Left lung (tissue), 10 donors: ENCODE measurements around the gene BTN1A1. TPM values are rescaled to one million over a fixed set of nuclear protein-coding genes. Genes with fewer than 3 reads are reported as not detected.
A peak's percentile ranks its signal among the peaks of the same experiment; 100 is the strongest.

Source experiments
- ATAC-seq: fragments of 200-7000 bp; cut with Tn5 transposase; one replicate; pipeline ENCODE4 v1.9.1; 2020; ENCODE audit warnings: moderate library complexity
- DNase-seq, 4 donors: peaks; one replicate each; pipeline ENCODE4 v3.0.0-alpha.2; 2013 to 2020
- H3K27ac ChIP-seq, 2 donors: fragments of 200-600 bp; sonication (generic) in 1 of 2; one replicate each; pipeline versions ENCODE4 v1.5.0 to v1.8.0; 2020 to 2021
- H3K27me3 ChIP-seq, 2 donors: fragments of 200-600 bp; sonication (generic) in 1 of 2; one replicate each; pipeline versions ENCODE4 v1.5.0 to v1.8.0; 2020 to 2021
- H3K36me3 ChIP-seq, 2 donors: fragments of 200-600 bp; sonication (generic) in 1 of 2; one replicate each; pipeline versions ENCODE4 v1.5.0 to v1.8.0; 2020 to 2021
- H3K4me1 ChIP-seq, 2 donors: fragments of 200-600 bp; one replicate each; pipeline ENCODE4 v1.8.0; 2021
- H3K4me3 ChIP-seq, 2 donors: fragments of 200-600 bp; sonication (generic) in 1 of 2; one replicate each; pipeline versions ENCODE4 v1.5.0 to v1.8.0; 2020 to 2021; ENCODE audit warnings: mild to moderate bottlenecking in 1 of 2
- H3K9me3 ChIP-seq, 2 donors: fragments of 200-600 bp; sonication (generic) in 1 of 2; one replicate each; pipeline versions ENCODE4 v1.5.0 to v1.8.0; 2020 to 2021
- intact Hi-C, 2 donors: fragments of 100-400 bp; cut with DNase I; formaldehyde crosslinking; loops; one replicate each; pipeline versions ENCODE4 v1.11.2 to v1.14.2; 2022
- polyA plus RNA-seq, 6 donors: library from polyadenylated mRNA; unstranded; fragments of 120-200 nt; gene quantifications; one replicate each; pipeline ENCODE4 v1.2.1, GENCODE V29; 2013; ENCODE audit not compliant: insufficient read length in 6 of 6
- total RNA-seq, 2 donors: library from RNA; stranded (reverse); fragmentation: NEBNext Ultra II Directional; extraction: Animal tissue kit (Norgen Biotek cat#: 25700); gene quantifications; one replicate each; pipeline ENCODE4 v1.2.1, GENCODE V29; 2021
- TF ChIP-seq, protein P1 (sequence below), 2 donors: fragments of 200-600 bp; sonication (generic) in 1 of 2; IDR thresholded peaks; one replicate each; pipeline versions ENCODE4 v1.5.0 to v1.8.0; 2021; ENCODE audit warnings: antibody characterized with exemption in 2 of 2
- donor health status: DM: no; HTN: yes; CAD: no.
- donor health status: DM: no; HTN: no; CAD: no.

Gene BTN1A1
- total and polyA plus RNA-seq, 8 donors: 0.15 to 0.32 (median 0.23) TPM; not detected in 2

DNA sequence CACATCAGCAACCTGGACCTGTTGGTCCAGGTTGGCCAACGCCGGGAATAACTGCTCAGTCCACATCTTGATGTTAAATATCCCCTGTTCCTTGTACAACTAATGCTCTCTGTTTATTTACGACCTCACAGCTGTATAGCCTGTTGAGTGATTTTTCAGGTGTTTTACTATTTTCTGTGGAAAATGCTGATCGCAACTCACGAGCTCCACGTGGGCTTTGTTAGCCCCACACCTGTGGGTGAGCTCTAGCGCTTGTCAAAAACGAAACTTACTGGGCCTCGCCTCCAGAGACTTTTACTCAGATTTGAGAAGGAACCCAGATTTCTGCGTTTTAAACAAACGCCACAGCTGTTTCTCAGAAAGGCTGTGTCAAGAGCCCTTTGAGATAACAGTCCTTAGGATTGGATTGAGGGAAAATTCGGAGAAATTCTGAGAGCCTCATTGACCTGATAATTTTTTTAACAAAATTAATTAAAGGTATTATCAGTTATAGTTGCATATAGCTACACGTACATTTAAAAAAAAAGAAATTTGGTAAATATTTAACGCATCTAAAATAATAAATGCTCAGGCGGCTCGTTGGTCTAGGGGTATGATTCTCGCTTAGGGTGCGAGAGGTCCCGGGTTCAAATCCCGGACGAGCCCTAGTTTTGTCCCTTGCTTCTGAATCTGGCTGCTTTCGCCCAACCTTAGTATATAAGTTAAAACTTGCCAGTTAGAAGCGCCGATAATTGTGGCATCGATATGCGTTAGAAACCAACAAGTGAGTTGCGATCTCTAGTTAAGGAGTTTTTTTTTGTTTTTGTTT is 54.8 kb downstream of the BTN1A1 start:
- TF ChIP-seq, protein P1, sequence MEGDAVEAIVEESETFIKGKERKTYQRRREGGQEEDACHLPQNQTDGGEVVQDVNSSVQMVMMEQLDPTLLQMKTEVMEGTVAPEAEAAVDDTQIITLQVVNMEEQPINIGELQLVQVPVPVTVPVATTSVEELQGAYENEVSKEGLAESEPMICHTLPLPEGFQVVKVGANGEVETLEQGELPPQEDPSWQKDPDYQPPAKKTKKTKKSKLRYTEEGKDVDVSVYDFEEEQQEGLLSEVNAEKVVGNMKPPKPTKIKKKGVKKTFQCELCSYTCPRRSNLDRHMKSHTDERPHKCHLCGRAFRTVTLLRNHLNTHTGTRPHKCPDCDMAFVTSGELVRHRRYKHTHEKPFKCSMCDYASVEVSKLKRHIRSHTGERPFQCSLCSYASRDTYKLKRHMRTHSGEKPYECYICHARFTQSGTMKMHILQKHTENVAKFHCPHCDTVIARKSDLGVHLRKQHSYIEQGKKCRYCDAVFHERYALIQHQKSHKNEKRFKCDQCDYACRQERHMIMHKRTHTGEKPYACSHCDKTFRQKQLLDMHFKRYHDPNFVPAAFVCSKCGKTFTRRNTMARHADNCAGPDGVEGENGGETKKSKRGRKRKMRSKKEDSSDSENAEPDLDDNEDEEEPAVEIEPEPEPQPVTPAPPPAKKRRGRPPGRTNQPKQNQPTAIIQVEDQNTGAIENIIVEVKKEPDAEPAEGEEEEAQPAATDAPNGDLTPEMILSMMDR (IDR thresholded peaks at IDR 0.05): no peak
- H3K36me3 ChIP-seq: no peaks in the 10 kb centered on the region
- intact Hi-C loops: no loop called here
- no peaks in the 10 kb centered on the region for H3K9me3 ChIP-seq
- no peaks in the 10 kb centered on the region for H3K27me3 ChIP-seq
- peak overlapping the region; percentile 41 to 48 for H3K4me3 ChIP-seq
- ATAC-seq: peak; percentile 10
- H3K4me1 ChIP-seq: peaks cover 0 to 31% of the 10 kb centered on the region in 2 donors
- peak overlapping the region; percentile 21 to 79 for H3K27ac ChIP-seq
- DNase-seq: no peak

DNA sequence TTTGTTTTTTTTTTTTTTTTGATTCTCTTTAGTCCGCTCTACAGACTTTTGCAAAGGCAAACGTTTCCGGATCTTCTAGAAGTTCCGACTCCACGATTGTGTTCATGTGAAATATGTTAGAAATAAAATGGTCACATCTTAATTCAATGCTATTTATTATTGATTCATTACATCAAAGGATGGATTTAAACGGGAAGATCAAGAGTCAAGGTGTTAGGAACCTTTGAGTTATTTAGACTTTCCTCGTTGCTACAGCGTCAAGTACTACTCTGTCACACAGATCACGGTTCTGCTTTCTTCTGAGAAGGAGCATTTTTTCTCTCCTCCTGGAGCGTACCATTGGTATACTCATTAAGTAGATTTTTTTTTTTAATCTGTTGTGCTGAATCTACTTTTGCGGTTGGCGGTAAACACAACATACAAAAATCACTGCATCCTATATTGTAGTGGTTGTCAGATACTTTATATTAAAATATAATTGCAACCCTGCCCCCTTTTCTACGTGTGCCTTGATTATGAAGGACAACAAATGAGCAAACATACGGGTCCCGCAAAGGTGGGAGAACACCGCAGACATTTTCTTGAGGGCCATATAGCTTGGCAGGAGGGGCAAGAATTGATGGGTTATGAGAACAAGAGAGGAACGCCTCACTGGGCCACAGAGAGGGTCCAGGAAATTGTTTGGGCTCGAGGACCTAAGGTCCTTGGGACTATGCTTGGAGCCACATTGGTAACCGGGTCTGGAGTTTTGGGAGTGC is 55.6 kb downstream of the BTN1A1 start:
- TF ChIP-seq, protein P1 (IDR thresholded peaks at IDR 0.05): no peak
- Histone ChIP-seq H3K4me1 (peaks cover 0 to 25% of the 10 kb centered on the region in 2 donors), H3K9me3 (no peaks in the 10 kb centered on the region), H3K4me3 (no peak overlapping the region), H3K27ac (no peak overlapping the region), H3K27me3 (no peaks in the 10 kb centered on the region), H3K36me3 (no peaks in the 10 kb centered on the region)
- ATAC-seq (no peak), DNase-seq (no peak)
- intact Hi-C loops: no loop called here

DNA sequence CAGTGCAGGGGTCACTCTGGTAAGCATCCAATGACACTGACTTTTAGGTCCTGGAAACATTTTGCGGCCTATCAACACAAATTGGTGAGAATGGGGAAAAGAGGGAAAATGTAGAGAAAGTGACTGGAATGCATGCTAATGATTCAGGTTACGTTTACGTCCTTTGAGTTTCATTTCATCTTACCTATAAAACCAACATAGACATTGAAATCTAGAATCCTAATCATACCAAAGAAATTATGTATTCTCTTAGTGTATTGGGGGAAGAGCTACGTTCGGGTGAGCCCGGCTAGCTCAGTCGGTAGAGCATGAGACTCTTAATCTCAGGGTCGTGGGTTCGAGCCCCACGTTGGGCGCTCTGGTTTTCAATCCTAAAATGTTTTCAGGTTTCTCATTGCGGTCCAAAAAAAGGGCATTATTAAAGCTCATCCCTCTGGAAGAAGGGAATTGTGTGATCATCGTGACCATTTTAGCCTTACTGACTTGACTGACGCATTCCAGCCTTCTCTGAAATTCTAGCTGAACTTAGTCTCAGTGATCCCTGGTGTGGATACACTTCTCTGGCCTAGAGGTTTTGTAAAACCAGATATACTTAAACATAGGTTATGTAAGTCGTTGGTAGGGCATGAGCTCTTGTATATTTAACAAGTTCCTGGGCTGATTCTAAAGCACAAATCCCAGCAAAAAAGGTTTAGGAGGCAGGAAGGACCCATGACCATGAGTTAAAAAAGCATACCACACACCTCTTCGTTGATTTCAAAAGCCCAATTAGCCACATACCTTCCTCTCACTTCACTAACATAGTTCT is 56.4 kb downstream of the BTN1A1 start:
- peaks cover 0 to 23% of the 10 kb centered on the region in 2 donors for H3K4me1 ChIP-seq
- no peak overlapping the region for H3K4me3 ChIP-seq
- H3K36me3 ChIP-seq: no peaks in the 10 kb centered on the region
- TF ChIP-seq, protein P1 (IDR thresholded peaks at IDR 0.05): no peak
- intact Hi-C loops: no loop called here
- H3K27ac ChIP-seq: no peak overlapping the region
- no peaks in the 10 kb centered on the region for H3K9me3 ChIP-seq
- ATAC-seq (no peak), DNase-seq (peak in 1 of 4 donors; percentile 63)
- no peaks in the 10 kb centered on the region for H3K27me3 ChIP-seq

Other genes with a start within 250 kb of the BTN1A1 start
- 10 to 100 TPM; 72.7 to 96.4 TPM for gene BTN3A2, start 135.1 kb upstream of the BTN1A1 start, total RNA-seq
- 10 to 100 TPM; 25.3 to 54.3 (median 41.7) TPM for gene BTN3A2, start 135.1 kb upstream of the BTN1A1 start, polyA plus RNA-seq
- gene BTN2A2, start 117.2 kb upstream of the BTN1A1 start, total RNA-seq: 10 to 100 TPM; 16.6 to 21.0 TPM
- 10 to 100 TPM; 13.1 to 22.8 (median 15.5) TPM for gene BTN2A2, start 117.2 kb upstream of the BTN1A1 start, polyA plus RNA-seq
- 10 to 100 TPM; 48.0 to 54.5 TPM for gene BTN3A1, start 98.0 kb upstream of the BTN1A1 start, total RNA-seq
- gene BTN3A1, start 98.0 kb upstream of the BTN1A1 start, polyA plus RNA-seq: 10 to 100 TPM; 51.7 to 81.5 (median 70.2) TPM
- 10 to 100 TPM; 41.1 to 54.7 TPM for gene BTN3A3, start 59.8 kb upstream of the BTN1A1 start, total RNA-seq
- 10 to 100 TPM; 38.1 to 54.2 (median 42.1) TPM for gene BTN3A3, start 59.8 kb upstream of the BTN1A1 start, polyA plus RNA-seq
- 10 to 100 TPM; 17.5 to 34.7 TPM for gene BTN2A1, start 42.3 kb upstream of the BTN1A1 start, total RNA-seq
- 10 to 100 TPM; 39.1 to 48.6 (median 43.7) TPM for gene BTN2A1, start 42.3 kb upstream of the BTN1A1 start, polyA plus RNA-seq
- gene HMGN4, start 38.1 kb downstream of the BTN1A1 start, total RNA-seq: 10 to 100 TPM; 41.2 to 47.2 TPM
- gene HMGN4, start 38.1 kb downstream of the BTN1A1 start, polyA plus RNA-seq: 10 to 100 TPM; 73.2 to 83.1 (median 78.8) TPM
- gene ABT1, start 96.7 kb downstream of the BTN1A1 start, total RNA-seq: 10 to 100 TPM in 1 of 2 donors, 1 to 10 TPM in 1; 9.8 to 13.5 TPM
- 10 to 100 TPM; 14.1 to 16.9 (median 15.3) TPM for gene ABT1, start 96.7 kb downstream of the BTN1A1 start, polyA plus RNA-seq
- 10 to 100 TPM; 21.2 to 23.8 TPM for gene ZNF322, start 159.4 kb downstream of the BTN1A1 start, total RNA-seq
- gene ZNF322, start 159.4 kb downstream of the BTN1A1 start, polyA plus RNA-seq: 10 to 100 TPM; 33.6 to 37.5 (median 36.4) TPM